K562 (cell line): ENCODE data around the gene GFRA4. TPM values are rescaled to one million over a fixed set of nuclear protein-coding genes. Genes with fewer than 3 reads are reported as not detected.

ENCODE experiments used
- ATAC-seq: fragments of 200-7000 bp; cut with Tn5 transposase; 3 replicates; pipeline ENCODE4 v1.9.1; 2020; ENCODE audit warnings: moderate library complexity
- BruUV-seq: library from RNA; stranded (reverse); fragments of 400-500 nt; replicated peaks from 2 replicates; lab custom pipeline; 2021; lab: Mats Ljungman, UMichigan
- CTCF ChIA-PET: fragments of 300-600 bp; formaldehyde crosslinking; extraction: SDS; loops from one replicate; lab custom pipeline; 2021; ENCODE audit warnings: low intra/inter-chr PET ratio; lab: Yijun Ruan, JAX
- POLR2A ChIA-PET: fragments of 300-600, 350-650 bp; sonication (Branson Sonifier 250); formaldehyde crosslinking; extraction: SDS; loops from one replicate; lab custom pipeline; 2021; ENCODE audit warnings: antibody characterized with exemption, inconsistent platforms; lab: Yijun Ruan, JAX
- DNase-seq, 4 experiments: peaks; one replicate each; pipeline versions ENCODE4 v3.0.0 to v3.0.0-alpha.2; 2011 to 2018; ENCODE audit warnings: low spot score in 3 of 4, mixed read lengths in 3 of 4; ENCODE audit errors: extremely low read depth in 1 of 4
- FAIRE-seq: peaks from 2 replicates; lab custom pipeline; 2011; peaks lifted over from hg19 to GRCh38; lab: Jason Lieb, UNC
- H2AFZ ChIP-seq: 2 replicates; pipeline ENCODE4 v1.6.0; 2011; ENCODE audit warnings: low read depth, low read length, control low read depth, inconsistent platforms
- H3K27ac ChIP-seq: fragments of 200-600 bp; 3 replicates; pipeline ENCODE4 v1.8.0; 2011; ENCODE audit warnings: low read depth, mild to moderate bottlenecking, control low read depth, inconsistent platforms, low read length, moderate library complexity, mixed read lengths; ENCODE audit errors: extremely low read depth
- H3K27me3 ChIP-seq, 2 experiments: fragments of 300-600 bp in 1 of 2; 2 replicates in 1 of 2; 3 replicates in 1 of 2; pipeline versions ENCODE4 v1.6.0 to v1.8.0; 2011; ENCODE audit warnings: inconsistent platforms in 2 of 2, low read length in 2 of 2, mild to moderate bottlenecking in 1 of 2, mixed read lengths in 1 of 2, moderate library complexity in 1 of 2; ENCODE audit not compliant: control insufficient read depth in 2 of 2, insufficient read depth in 2 of 2
- H3K36me3 ChIP-seq: fragments of 300-600 bp; 3 replicates; pipeline ENCODE4 v1.8.0; 2011; ENCODE audit warnings: mild to moderate bottlenecking, low read length, inconsistent platforms; ENCODE audit not compliant: control insufficient read depth, insufficient read depth
- H3K4me1 ChIP-seq, 2 experiments: fragments of 200-600 bp in 1 of 2; replicated peaks in 1 of 2; 2 replicates in 1 of 2; 3 replicates in 1 of 2; pipeline versions ENCODE4 v1.5.1 to v1.8.0; 2011; ENCODE audit warnings: inconsistent platforms in 2 of 2, low read length in 2 of 2, mild to moderate bottlenecking in 1 of 2, mixed read lengths in 1 of 2, moderate library complexity in 1 of 2; ENCODE audit not compliant: control insufficient read depth in 2 of 2, insufficient read depth in 2 of 2
- H3K4me2 ChIP-seq: 2 replicates; pipeline ENCODE4 v1.6.1; 2011; ENCODE audit warnings: low read length, control low read depth, inconsistent platforms, mixed read lengths; ENCODE audit not compliant: insufficient read depth
- H3K4me3 ChIP-seq: fragments of 200-600 bp; sonication (generic), shearing (Covaris generic); 2 replicates; pipeline ENCODE4 v1.5.1; 2016; ENCODE audit warnings: control low read depth, inconsistent platforms
- H3K79me2 ChIP-seq: fragments of 200-600 bp; 3 replicates; pipeline ENCODE4 v1.8.0; 2011; ENCODE audit warnings: low read length, inconsistent platforms; ENCODE audit not compliant: control insufficient read depth, insufficient read depth
- H3K9ac ChIP-seq, 2 experiments: 2 replicates each; pipeline versions ENCODE4 v1.6.0 to v1.6.1; 2011; ENCODE audit warnings: low read depth in 2 of 2, low read length in 2 of 2, control low read depth in 1 of 2, inconsistent platforms in 1 of 2, mild to moderate bottlenecking in 1 of 2, mixed read lengths in 1 of 2; ENCODE audit not compliant: insufficient read depth in 1 of 2
- H3K9me1 ChIP-seq: one replicate; pipeline ENCODE4 v1.6.0; 2011; ENCODE audit warnings: inconsistent platforms, mild to moderate bottlenecking, low read length, moderate library complexity; ENCODE audit not compliant: control insufficient read depth, insufficient read depth
- H3K9me3 ChIP-seq: replicated peaks from 2 replicates; pipeline ENCODE4 v1.5.1; 2011; ENCODE audit warnings: low read depth, low read length, inconsistent platforms; ENCODE audit not compliant: control insufficient read depth, insufficient read depth
- H4K20me1 ChIP-seq: replicated peaks from 2 replicates; pipeline ENCODE4 v1.6.1; 2011; ENCODE audit warnings: low read length, inconsistent platforms, mixed read lengths; ENCODE audit not compliant: control insufficient read depth, insufficient read depth
- RERE ChIP-seq: sonication (generic); formaldehyde crosslinking; IDR thresholded peaks from 2 replicates; pipeline ENCODE4 v1.8.0; 2023; ENCODE audit warnings: missing genetic modification reagents, mild to moderate bottlenecking, borderline replicate concordance
- WGBS: fragments of 100-300 bp; shearing (Covaris generic); methylation state at CpG from one replicate; pipeline ENCODE4 v1.1.6; 2016; ENCODE audit warnings: low coverage, mixed read lengths; ENCODE audit not compliant: insufficient coverage; ENCODE audit errors: missing lambda C conversion rate; 5-methylcytosine and 5-hydroxymethylcytosine counted together
- in situ Hi-C: fragments of 300-500 bp; cut with MboI; formaldehyde crosslinking; loops from 4 replicates; pipeline ENCODE4 v1.15.0; 2018; ENCODE audit warnings: inconsistent platforms, mixed read lengths
- intact Hi-C: fragments of 100-400 bp; cut with micrococcal nuclease; formaldehyde crosslinking; loops from 2 replicates; pipeline ENCODE4 v1.14.2; 2022
- polyA plus RNA-seq, 8 experiments: library from polyadenylated mRNA; depleted of rRNA in 4 of 8; stranded (reverse) in 5 of 8; unstranded in 3 of 8; fragments of >200 nt; fragmentation: Nextera tagmentation in 2 of 8; fragmentation: Illumina TruSeq in 1 of 8; extraction: Ambion mirVana in 2 of 8; extraction: Trizol in 1 of 8; gene quantifications; 2 replicates each; pipeline versions ENCODE4 v1.2.1 to v1.2.3, GENCODE V29; 2011 to 2014; ENCODE audit warnings: inconsistent platforms in 1 of 8, missing spikeins in 1 of 8
- total RNA-seq, 7 experiments: library from RNA; depleted of rRNA in 6 of 7; stranded (reverse); fragments of >200 nt in 6 of 7; fragmentation: Illumina TruSeq in 2 of 7; extraction: Trizol in 2 of 7; gene quantifications; 2 replicates each; pipeline versions ENCODE4 v1.2.1 to v1.2.3, GENCODE V29; 2011 to 2021; ENCODE audit warnings: low replicate concordance in 1 of 7

Gene GFRA4
- total and polyA plus RNA-seq, 9 of the 15 experiments (the other 6 are each of a cell fraction or from before 2014, with no cell fraction given): not detected

GRCh38 chr20:3669710-3670367 is 6.6 kb upstream of the GFRA4 start:
- Histone ChIP-seq H3K79me2 (no peaks in the 10 kb centered on the region), H3K27me3 (peaks cover 2 to 37% of the 10 kb centered on the region in 2 experiments; a peak in 3 of 5 replicates), H4K20me1 (0 out of 2 replicates have a peak, but pooled peaks cover 6% of the 10 kb centered on the region), H2AFZ (no peak overlapping the region), H3K9me1 (no peaks in the 10 kb centered on the region), H3K9me3 (no peaks in the 10 kb centered on the region), H3K4me1 (peaks cover 0 to 30% of the 10 kb centered on the region in 2 experiments; a peak in 4 of 5 replicates), H3K27ac (no peak overlapping the region), H3K4me2 (no peak overlapping the region), H3K9ac (no peak overlapping the region), H3K4me3 (no peak overlapping the region), H3K36me3 (no peaks in the 10 kb centered on the region)
- no peak for ATAC-seq
- no peak for FAIRE-seq
- intact Hi-C loops (loop anchor here (10.0 kb wide), 1 partner anchor 115 kb away; the partner anchor contains the start of genes CENPB and SPEF1), in situ Hi-C loops (no loop called here)
- WGBS: 17% methylated on average over 11 of the region's 13 CpGs
- ChIA-PET CTCF (no interaction called here), POLR2A (no interaction called here)
- no peak for DNase-seq
- TF ChIP-seq RERE: no peak
- BruUV-seq: no TSS peak
